H4 (cell line): ENCODE data around the gene CCDC124. TPM values are rescaled to one million over a fixed set of nuclear protein-coding genes. Genes with fewer than 3 reads are reported as not detected.

Experiments
- DNase-seq: peaks from one replicate; pipeline ENCODE4 v3.0.0-alpha.2; 2015; ENCODE audit warnings: low spot score
- total RNA-seq: library from RNA; depleted of rRNA; stranded (reverse); fragments of >200 nt; shearing (Covaris generic); gene quantifications from 2 replicates; pipeline ENCODE4 v1.2.3, GENCODE V29; 2014

The CCDC124 gene
- total RNA-seq, 1 experiment from 2014 or later, result 36.6 TPM

DNA sequence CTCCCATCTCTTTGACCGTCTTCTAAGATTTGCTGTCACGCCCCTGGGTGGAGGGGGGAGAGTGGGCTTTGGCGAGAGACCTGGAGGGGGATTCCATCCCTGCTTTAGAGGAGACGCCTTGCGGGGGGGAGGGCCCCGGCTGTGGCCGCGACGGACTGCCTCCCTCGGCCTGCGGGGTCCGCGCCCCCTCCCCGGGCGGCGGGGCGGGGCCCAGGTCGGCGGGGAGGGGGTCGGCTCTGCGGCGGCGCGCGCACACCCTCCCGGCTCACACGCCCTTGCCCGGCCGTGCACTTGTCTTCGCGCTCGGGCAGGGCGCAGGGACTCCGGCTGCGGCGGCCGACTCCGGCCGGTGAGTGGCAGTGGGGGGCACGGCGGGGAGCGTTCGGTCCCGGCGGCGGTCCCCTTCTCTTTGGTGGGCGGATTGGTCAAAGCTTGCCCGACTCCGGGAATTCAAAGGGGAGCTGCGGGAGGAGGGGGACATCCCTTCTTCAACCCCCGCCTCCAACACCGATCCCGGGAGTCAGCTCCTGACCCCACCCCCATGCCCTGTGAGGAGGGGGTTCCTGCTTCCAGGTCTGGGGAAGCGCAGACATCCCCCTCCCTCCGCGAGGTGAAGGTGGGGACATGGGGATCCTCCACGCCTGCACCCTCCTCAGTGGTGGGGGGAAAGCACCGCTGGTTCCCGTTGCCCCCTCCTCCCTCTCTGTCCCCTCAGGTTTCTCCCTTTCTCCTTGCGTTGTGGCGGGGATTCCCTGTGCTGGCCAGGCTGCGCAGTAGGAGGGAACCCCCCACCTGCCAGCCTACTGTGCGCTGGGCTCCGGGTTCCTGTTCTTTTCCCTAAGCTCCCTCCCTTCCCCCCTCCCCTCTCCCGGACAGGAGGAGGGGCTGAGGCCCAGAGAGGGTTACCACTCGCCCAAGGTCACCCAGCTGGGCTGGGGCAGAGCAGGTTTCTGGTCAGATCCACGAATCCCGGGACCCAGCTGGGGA is 19.5 kb downstream of the CCDC124 start:
- no peak for DNase-seq

DNA sequence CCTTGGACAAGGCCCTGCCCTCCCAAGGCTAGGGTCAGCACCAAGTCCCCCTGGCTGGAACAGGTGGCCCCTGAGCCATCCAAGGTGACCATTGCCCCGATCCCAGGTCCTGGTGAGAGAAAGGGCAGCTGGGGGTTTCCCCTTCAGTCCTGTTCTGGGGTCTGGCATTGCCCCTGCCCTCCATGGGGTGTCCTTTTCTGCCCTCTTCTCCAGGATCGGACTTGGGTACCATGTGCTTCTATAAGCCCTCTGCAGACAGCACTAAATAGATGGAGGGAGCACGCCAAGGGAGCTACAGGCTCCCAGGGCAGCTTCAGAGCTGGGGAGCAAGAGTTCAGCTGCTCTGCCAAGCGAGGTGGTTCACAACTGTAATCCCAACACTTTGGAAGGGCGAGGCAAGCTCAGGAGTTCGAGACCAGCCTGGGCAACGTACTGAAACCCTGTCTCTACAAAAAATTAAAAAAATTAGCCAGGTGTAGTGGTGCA is 20.5 kb downstream of the CCDC124 start:
- DNase-seq, result no peak

DNA sequence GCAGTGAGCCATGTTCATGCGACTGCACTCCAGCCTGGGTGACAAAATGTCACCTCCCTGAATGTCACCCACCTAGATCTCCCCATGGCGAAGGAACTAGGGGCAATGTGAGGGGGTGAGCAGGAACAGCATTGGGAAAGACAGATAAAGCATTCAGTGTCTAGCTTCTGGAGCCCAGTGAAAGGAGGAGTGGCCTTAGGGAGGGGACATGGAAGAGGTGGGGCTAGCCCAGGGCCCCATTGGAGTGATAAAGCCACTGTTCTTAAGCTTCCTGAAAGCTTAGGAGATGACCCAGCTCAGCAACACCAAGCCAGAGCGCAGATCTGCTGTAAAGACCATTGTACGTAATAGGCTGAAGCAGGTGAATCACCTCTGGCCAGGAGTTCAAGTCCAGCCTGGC is 21.1 kb downstream of the CCDC124 start:
- no peak for DNase-seq

DNA sequence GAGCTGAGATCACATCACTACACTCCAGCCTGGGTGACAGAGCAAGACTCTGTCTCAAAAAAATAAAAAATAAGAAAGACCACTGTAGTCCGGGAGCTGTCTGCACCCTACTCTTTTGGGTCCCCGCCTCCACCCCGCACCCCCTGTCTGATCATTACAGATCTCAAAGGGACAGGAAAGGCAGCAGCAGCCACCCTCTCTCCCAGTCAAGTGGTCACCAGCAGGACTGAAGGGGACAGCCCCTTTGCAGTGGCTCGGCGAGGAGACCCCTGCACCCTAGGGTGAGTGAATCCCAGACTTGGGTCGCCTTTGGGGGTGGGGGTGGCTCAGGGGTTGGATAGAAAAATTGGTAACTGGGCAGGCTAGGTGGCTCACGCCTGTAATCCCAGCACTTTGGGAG is 21.6 kb downstream of the CCDC124 start:
- DNase-seq, result no peak

DNA sequence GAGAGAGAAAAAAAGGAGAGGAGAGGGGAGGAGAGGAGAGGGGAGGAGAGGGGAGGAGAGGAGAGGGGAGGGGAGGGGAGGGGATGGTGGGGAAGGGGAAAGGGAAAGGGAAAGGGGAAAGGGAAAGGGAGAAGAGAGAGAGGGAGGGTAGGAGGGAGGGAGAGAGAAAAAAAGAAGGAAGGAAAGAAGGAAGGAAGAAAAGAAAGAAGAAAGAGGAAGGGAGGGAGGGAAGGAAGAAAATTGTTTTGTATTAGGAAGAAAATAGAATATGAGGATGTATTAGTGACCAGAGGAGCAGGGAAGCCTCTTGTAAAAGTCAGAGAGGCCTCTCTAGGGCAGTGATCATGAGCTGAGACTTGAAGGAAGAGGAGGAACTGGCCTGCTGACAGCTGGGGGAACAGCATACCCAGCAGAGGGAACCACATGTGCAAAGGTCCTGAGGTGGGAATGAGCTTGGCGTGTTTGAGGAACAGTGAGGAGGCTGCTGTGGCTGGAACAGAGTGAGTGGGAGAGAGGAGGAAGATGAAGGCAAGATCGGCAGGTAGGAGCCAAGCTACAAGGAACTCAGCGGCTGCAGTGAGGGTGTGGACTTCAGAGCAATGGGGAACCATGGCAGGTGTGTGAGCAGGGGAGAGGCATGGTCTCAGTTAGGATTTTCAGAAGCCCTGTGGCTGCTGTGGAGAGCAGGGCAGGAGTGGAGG is 24.5 kb downstream of the CCDC124 start:
- no peak for DNase-seq

DNA sequence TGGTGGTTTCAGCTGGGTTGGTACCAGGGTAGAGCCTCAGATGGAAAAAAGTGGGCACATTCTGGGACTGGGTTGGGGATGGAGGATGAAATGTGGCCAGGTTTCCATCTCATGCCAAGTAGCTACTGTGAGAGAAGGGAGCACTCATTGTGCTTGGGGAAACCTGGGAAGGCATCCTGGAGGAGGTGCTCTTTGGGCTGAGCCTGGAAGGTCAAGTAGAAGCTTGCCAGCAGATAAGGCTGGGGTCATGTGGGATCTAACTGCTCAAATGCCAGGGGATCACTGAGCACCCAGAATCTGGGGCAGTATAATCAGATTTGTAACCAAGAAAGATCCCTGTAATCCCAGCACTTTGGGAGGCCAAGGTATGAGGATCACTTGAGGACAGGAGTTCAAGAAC is 25.1 kb downstream of the CCDC124 start:
- no peak for DNase-seq

DNA sequence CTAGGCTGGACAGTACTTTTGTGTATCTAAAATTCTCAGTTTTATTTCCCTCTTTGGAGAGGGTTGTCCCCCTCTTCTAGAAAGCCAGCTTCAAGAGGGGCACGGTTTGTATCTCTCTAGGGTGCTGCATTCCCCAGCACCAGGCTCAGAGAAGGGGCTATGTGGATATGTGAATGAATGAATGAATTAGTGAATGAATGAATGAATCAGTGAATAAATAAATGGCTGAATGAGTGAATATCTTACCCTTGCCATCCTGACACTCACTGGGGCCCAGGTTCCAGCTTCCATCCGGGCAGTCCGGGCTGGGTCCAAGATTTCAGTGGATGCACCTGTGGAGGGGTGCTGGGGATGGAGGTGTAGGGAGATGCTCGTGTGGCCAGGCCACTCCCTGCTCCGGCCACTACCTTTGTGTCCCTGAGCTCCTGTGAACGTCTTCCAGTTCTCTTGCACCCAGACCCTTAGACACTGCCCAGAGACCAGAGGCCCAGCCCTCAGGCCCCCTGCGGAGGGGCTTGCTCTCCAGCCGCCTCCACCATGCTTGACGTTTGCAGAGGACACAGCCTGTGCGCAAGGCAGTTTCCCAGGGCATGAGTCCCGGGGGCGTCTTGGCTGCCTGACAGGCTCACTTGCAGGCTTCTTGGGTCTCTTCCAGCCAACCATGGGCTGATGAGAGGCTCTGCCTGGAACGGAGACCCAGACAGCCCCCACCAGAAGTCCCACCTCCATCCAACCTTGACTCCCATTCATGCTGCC is 31.3 kb downstream of the CCDC124 start:
- DNase-seq, result no peak

DNA sequence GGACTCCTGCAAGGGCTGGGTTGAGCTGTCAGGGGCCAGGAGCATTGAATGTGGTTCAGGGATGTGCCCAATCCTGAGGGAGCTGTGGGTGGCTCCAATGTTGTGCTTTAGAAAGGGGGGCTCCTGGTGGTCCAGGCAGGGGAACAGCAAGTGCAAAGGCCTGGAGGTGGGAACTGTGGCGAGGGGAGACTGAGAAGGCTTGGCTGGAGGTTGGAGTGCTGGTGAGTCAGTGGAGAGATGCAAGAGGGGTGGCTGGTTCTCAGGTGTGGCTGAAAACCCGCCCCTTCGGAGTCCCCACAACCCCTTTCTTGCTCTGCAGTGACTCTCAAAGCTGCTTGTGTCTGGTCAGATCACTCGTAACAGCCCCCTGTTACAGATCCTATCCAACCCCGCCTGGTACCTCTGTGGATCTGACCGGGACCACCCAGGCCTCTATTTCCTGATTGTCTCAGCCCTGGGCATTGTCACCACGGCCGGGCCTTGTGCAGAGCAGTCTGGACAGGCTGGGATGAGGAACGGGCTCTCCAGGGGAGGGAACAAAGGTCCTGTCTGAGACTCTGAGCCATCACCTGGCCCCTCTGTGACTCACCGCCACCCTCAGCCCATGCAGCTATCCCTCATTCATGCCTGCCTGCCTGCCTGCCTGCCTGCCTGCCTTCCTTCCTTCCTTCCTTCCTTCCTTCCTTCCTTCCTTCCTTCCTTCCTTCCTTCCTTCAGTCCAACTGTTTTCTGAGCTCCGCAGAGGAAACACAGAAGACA is 32.7 kb downstream of the CCDC124 start:
- no peak for DNase-seq

DNA sequence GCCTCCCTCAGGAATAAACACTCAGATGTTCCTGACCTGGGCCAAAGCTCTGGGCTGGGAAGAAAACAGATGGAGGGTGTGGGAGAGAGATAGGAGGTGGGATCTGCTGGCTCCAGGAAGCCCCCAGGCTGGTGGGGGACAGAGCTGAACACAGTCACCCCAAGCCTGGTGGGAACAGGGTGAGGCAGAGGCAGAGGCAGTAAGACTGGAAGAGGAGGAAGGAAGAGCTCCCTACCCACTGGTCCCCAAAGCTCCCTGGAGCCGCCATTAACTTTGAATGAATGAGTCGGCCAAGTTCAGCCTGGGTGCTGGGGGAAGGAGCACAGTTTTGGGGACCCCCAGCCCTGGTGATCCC is 33.3 kb downstream of the CCDC124 start:
- DNase-seq, result no peak

DNA sequence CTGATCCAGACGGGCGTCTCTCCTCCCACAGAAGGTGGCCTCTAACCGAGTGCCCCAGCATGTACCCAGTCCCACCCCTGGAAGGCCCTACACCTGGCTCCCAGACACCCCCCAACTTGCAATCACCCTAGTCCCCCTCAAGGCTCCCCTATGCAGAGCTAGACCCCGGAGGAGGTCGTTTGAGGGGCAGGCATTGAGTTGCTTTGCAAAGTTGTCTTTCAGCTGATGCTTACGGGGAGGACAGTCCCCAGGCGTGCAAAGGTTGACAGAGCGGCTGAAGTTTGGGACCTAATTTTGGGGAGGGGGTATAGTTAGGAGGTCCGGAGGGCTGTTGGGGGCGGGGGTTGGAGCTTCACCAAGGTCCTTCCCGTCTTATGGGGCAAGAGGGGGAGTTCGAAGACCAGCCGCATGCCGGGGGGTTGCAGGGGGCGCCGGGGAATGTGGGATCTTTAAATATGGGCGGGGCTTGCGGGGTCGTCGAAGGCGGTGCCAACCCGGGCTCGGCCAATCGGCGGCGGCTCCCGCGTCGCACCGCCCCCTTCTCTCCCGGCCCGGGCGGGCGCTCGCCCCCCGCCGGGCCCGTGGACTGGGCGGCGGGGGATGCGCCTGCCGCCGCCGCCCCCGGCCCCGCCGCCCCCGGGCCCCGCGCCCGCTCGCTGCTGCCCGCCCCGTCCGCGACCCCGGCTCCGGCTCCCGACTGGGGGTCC is 33.9 kb downstream of the CCDC124 start, which contains the start of gene KCNN1:
TSS of gene KCNN1 (plus strand) at position 558 of the 707 bp plus-strand sequence. CDS start 6,782 bp downstream, outside the sequence.
- no peak for DNase-seq

DNA sequence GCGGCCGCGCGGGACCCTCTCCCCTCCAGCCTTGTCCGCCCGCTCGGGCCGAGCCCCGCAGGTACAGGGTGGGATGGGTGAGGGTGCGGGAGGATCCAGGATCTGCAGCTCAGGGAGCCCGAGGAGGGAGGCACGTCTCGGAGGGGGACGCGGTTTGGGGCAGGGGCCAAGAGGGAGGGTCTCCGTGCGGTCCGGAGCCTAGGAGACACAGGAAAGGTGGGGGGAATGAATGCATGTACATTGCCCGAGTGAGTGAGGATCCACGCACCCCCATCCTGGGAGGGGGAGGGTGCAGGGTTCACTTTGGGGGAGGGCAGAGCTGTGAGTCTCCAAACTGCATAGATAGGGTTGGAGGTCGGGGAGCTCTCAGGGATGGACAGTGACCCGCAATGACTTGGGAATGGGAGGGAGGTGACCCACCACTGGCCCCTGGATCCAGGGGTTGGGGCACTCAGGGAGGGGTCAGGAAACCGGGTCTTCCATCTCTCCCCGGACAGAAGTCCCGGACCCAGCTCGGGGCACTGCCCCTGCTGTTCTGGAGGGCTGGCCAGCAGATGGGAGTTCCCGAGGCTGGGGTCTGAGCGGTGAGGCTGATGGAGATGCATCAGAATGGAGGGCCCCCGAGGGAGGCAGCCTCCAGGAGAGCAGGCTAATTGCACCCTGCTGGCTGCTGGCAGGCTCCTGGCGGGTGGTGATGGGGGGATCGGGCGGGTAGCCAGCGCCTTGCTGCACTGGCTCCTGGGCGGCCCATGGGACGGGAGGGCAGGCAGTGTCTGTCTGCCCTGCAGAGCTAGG is 34.6 kb downstream of the CCDC124 start:
- no peak for DNase-seq

DNA sequence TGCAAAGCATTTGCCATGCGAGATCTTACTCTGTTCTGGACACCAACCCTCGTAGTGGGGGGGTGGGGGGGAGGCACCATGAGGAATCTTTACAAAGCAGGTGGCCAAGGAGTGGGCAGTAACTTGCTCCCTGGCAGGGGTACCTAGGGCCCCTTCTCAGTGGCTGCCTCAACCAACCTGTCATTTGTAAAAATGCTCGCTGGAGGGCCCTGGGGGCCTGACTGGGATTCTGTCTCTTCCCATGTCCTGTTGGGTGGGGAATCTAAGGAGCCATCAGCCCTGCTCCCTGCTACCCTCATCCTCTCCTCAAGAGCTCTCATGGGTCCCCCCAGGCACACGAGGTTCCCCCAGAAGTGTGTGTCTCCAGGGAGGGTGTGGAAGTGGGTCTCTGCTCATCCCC is 35.5 kb downstream of the CCDC124 start:
- no peak for DNase-seq

DNA sequence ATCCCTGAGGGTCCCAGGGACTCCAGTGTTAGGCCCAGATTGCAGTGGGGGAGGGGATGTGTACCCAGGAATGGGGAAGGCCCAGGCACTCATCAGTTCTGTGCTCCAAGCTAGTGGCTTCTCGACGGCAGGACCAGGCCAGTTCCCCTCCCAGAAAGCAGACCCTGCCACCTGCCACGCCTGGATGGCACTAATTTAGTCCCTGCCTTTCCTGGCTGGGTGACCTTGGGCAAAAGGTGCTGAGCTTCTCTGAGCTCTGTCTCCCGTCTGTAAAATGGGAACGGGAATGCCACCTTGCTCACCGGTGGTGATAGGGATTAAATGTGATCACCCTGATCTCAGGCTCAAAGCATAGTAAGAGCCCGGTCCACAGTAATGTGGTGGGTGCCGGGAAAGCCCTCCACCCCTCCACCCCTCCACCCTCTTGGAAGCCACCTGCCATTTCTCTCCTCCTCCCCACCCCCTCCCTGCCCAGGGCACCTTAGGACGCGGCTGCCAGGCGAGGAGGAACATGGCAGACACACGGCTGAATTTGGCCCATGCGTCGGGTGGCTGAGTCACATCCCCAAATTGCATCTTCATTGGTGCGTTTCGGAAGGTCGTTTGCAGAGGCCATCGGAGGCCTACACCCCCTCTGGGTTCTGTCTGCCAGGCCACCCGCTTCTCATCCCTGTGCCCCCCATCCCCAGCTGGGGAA is 36.4 kb downstream of the CCDC124 start:
- no peak for DNase-seq

DNA sequence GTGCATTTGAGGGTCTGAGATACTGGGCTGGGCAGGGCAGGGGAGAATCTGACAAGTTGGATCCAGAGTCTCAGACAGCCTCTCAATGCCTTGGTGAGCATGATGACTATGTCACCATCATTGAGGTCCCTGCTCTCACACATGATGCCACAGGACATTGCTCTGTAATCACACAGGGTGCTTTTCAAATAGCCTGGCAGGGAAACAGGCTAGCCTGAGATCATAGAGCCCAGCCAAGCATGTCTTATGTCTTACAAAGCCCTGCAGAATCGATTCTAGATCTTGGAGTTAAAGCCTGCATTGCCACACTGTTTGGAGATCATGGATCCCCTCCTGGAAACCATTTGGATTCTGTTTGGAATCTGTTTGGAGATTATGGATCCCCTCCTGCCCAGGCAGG is 39.4 kb downstream of the CCDC124 start:
- DNase-seq, result no peak

DNA sequence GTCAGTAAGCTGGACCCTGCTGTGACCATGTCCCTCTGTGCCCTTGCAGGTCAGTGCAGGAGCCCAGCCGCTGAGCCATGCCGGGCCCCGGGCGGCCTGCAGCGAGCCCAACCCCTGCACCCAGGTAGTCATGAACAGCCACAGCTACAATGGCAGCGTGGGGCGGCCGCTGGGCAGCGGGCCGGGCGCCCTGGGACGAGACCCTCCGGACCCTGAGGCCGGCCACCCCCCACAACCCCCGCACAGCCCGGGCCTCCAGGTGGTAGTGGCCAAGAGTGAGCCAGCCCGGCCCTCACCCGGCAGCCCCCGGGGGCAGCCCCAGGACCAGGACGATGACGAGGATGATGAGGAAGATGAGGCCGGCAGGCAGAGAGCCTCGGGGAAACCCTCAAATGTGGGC is 40.9 kb downstream of the CCDC124 start:
- no peak for DNase-seq

DNA sequence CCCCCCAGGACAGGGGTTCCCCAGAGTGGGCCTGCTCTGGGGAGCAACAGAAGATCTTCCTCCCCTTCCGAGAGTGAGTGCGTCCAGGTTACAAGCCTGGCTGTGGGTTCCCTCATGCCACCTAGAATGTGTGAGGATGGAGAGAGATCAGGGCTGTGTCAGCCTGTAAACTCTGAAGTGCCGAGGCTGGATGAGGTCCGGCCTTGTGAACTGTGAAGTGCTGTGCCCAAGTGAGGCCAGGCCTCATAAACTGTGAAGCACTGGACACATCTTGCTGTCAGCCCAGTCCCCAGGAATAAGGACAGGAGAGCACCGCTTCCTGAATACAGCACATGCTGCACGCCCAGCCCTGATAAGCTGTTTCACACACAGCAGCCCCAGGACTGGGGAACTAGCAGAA is 41.7 kb downstream of the CCDC124 start:
- no peak for DNase-seq

DNA sequence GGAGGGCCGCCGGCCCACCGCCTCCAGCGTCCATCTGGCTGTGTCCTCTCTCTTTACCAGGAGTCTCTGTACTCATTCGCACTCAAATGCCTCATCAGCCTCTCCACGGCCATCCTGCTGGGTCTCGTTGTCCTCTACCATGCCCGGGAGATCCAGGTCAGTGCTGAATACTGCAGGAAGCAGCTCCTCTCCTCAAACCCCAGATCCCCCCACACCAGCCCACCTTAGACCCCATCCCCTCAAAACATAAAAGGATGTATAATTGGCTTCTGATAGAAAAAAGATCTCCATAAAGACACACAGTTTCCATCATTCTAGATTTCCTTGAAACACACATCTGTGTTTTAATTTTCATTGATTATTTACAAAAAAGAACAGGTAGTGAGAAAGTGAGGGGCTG is 42.2 kb downstream of the CCDC124 start:
- DNase-seq, result no peak

DNA sequence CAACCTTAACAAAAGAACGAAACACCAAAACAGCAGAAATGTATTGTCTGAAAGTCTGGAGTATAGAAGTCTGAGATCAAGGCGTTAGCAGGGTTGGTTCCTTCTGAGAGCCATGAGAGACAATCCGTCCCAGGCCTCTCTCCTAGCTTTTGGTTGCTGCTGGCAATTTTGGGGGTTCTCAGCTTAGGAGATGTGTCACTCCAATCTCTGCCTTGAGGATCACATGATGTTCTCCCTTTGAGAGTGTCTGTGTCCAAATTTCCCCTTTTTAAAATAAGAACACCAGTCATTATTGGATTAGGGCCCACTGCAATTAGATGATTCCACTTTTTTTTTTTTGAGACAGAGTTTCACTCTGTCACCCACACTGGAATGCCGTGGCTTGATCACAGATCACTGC is 44.2 kb downstream of the CCDC124 start:
- no peak for DNase-seq

DNA sequence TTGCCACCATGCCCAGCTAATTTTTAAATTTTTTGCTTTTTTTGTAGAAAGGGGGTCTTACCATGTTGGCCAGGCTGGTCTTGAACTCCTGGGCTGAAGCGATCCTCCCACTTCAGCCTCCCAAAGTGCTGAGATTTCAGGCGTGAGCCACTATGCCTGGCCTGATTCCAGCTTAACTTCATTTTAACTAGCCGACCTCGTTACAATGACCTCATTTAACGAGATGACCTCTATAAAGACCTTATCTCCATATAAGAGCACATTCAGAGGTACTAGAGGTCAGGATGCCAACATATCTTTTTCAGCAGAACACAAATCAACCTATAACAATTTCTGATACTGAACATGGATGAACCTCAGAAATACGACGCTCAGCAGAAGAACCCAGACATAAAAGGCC is 44.7 kb downstream of the CCDC124 start:
- DNase-seq, result no peak
